Osteocyte (in vitro differentiated cells): ENCODE results near the gene RUSF1. TPM values are rescaled to one million over a fixed set of nuclear protein-coding genes. Genes with fewer than 3 reads are reported as not detected.

Source experiments
- DNase-seq: peaks from one replicate; pipeline ENCODE4 v3.0.0; 2021; ENCODE audit warnings: mixed read lengths; ENCODE audit not compliant: unreplicated experiment; ENCODE audit errors: extremely low spot score
- H3K27ac Mint-ChIP-seq: one replicate; pipeline ENCODE4 v1.8.0; 2021; ENCODE audit warnings: mild to moderate bottlenecking, mixed read lengths; ENCODE audit not compliant: unreplicated experiment
- H3K27me3 Mint-ChIP-seq: one replicate; pipeline ENCODE4 v1.8.0; 2021; ENCODE audit warnings: mixed read lengths; ENCODE audit not compliant: unreplicated experiment
- H3K36me3 Mint-ChIP-seq: one replicate; pipeline ENCODE4 v1.8.0; 2021; ENCODE audit warnings: mixed read lengths; ENCODE audit not compliant: unreplicated experiment
- H3K4me1 Mint-ChIP-seq: one replicate; pipeline ENCODE4 v1.8.0; 2021; ENCODE audit warnings: mixed read lengths; ENCODE audit not compliant: unreplicated experiment
- H3K4me3 Mint-ChIP-seq: one replicate; pipeline ENCODE4 v1.8.0; 2021; ENCODE audit warnings: mild to moderate bottlenecking, moderate library complexity, mixed read lengths; ENCODE audit not compliant: unreplicated experiment
- H3K9me3 Mint-ChIP-seq: one replicate; pipeline ENCODE4 v1.8.0; 2021; ENCODE audit warnings: mixed read lengths; ENCODE audit not compliant: unreplicated experiment
- total RNA-seq: library from RNA; stranded (reverse); gene quantifications from 2 replicates; pipeline ENCODE4 v1.2.1, GENCODE V29; 2021
- TF ChIP-seq, protein P1 (sequence below): fragments of 200-600 bp; sonication (generic); IDR thresholded peaks from 2 replicates; pipeline ENCODE4 v1.5.0; 2021; ENCODE audit warnings: antibody characterized with exemption, mild to moderate bottlenecking, moderate library complexity

The RUSF1 gene
- total RNA-seq, 1 donor from 2014 or later, result 72.5 TPM

- Mint-ChIP-seq H3K4me3 (no peak overlapping the region), H3K9me3 (no peaks in the 10 kb centered on the region), H3K27ac (no peak overlapping the region), H3K4me1 (peaks cover 4% of the 10 kb centered on the region), H3K27me3 (no peaks in the 10 kb centered on the region), H3K36me3 (peaks cover 15% of the 10 kb centered on the region)
- TF ChIP-seq, protein P1, sequence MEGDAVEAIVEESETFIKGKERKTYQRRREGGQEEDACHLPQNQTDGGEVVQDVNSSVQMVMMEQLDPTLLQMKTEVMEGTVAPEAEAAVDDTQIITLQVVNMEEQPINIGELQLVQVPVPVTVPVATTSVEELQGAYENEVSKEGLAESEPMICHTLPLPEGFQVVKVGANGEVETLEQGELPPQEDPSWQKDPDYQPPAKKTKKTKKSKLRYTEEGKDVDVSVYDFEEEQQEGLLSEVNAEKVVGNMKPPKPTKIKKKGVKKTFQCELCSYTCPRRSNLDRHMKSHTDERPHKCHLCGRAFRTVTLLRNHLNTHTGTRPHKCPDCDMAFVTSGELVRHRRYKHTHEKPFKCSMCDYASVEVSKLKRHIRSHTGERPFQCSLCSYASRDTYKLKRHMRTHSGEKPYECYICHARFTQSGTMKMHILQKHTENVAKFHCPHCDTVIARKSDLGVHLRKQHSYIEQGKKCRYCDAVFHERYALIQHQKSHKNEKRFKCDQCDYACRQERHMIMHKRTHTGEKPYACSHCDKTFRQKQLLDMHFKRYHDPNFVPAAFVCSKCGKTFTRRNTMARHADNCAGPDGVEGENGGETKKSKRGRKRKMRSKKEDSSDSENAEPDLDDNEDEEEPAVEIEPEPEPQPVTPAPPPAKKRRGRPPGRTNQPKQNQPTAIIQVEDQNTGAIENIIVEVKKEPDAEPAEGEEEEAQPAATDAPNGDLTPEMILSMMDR, result no peak
- DNase-seq, result no peak
These were observed 6.8 kb downstream of the RUSF1 start for GRCh38 chr16:31501226-31501965.

DNA sequence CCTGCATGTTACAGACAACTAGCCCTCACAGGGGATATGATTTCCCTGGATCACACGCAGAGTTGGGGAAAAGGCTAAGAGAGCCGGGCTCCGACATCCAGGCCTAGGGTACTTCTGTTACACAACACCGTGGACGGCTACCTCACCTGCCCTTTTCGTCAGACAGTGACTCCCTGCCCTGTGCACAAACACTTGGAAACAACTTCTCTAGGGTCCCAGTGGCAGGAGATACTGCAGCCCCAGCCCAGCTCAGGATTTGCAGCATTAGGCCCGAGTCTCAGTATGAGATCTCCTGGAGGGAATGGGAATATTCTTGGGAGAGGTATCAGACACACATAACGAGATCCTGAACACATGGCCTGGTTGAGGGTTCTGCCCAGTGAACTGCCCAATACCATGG, 8.3 kb downstream of the RUSF1 start:
- no peak for DNase-seq
- Mint-ChIP-seq H3K27ac (no peak overlapping the region), H3K4me1 (no peaks in the 10 kb centered on the region), H3K9me3 (no peaks in the 10 kb centered on the region), H3K36me3 (peaks cover 16% of the 10 kb centered on the region), H3K27me3 (no peaks in the 10 kb centered on the region), H3K4me3 (no peak overlapping the region)
- TF ChIP-seq, protein P1, result no peak

GRCh38 chr16:31498493-31498892, 9.7 kb downstream of the RUSF1 start:
- no peaks in the 10 kb centered on the region for H3K9me3 Mint-ChIP-seq
- no peak overlapping the region for H3K4me3 Mint-ChIP-seq
- H3K36me3 Mint-ChIP-seq, result peaks cover 20% of the 10 kb centered on the region
- H3K27me3 Mint-ChIP-seq, result no peaks in the 10 kb centered on the region
- TF ChIP-seq, protein P1, result no peak
- DNase-seq, result no peak
- H3K27ac Mint-ChIP-seq, result no peak overlapping the region
- H3K4me1 Mint-ChIP-seq, result no peaks in the 10 kb centered on the region

DNA sequence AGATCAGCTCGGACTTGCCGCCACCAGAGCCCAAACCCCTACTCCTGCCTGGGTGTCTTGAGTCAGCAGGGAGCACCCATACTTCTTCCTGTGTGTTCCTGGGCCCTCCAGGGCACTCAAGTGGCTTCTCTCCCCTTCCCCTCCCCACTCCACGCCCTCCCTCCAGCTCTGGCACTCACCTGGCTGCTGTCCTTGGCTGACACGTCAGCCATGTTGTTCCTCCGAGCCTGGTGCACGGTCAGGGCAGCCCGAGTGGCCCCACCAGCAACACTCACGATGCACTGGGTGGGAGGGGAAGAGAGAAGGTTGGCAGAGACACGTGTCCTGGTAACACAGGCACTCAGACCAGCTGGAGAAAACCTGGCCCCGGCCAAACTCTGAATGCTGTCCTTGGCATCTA, 11.5 kb downstream of the RUSF1 start:
- DNase-seq, result no peak
- TF ChIP-seq, protein P1, result no peak
- H3K36me3 Mint-ChIP-seq, result peaks cover 35% of the 10 kb centered on the region
- H3K9me3 Mint-ChIP-seq, result no peaks in the 10 kb centered on the region
- H3K4me1 Mint-ChIP-seq, result no peaks in the 10 kb centered on the region
- no peaks in the 10 kb centered on the region for H3K27me3 Mint-ChIP-seq
- no peak overlapping the region for H3K4me3 Mint-ChIP-seq
- no peak overlapping the region for H3K27ac Mint-ChIP-seq

DNA sequence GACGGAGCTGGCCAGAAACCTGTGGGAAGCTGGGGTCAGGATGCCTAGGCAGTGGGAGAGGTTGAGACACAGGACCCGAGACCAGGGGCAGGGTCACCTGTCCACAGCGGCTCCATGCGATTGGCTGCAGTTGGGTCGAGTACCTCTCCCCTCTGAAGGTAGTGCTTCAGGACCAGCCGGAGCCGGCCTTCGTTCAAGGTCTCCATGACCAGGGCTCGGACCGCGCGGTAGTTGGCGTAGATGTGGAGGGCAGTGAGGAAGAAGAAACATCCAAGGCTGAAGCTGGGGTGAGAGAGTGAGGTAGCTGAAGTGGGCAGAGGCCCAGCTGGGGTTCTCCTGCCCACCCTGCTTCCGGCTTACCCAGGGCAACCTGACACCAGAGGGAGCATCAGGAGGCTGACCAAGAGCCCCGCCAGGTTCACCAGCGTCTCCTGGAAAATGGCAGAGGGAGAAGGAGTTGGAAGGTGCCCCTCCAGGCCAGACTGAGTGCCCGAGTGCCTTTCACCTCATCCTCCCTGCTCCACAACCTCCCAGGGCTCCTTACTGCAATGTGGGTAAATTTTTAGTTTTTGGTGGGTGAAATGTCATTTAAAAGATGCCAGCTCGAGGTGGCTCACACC, 14.6 kb downstream of the RUSF1 start:
- Mint-ChIP-seq H3K36me3 (peaks cover 39% of the 10 kb centered on the region), H3K4me1 (peaks cover 4% of the 10 kb centered on the region), H3K9me3 (no peaks in the 10 kb centered on the region), H3K4me3 (no peak overlapping the region), H3K27me3 (no peaks in the 10 kb centered on the region), H3K27ac (no peak overlapping the region)
- TF ChIP-seq, protein P1, result no peak
- DNase-seq, result no peak
